NCI-H1436 treated with DMSO at 0.1 percent for 48 hours (cell line): ENCODE results near the gene MYZAP.

Experiments used
- DNase-seq: peaks from one replicate; lab custom pipeline; 2025; lab: John Stamatoyannopoulos, UW

The MYZAP gene

GRCh38 chr15:57591822-57592367, at the start of gene MYZAP:
MYZAP (plus strand) TSS chr15:57591904; CDS start chr15:57592035, 131 bp downstream.
- DNase-seq, result no peak

- no peak for DNase-seq
Observed at GRCh38 chr15:57542505-57542817, 49.2 kb upstream of the MYZAP start.

GRCh38 chr15:57544848-57545480, 46.7 kb upstream of the MYZAP start:
- DNase-seq, result no peak

GRCh38 chr15:57545995-57546394, 45.7 kb upstream of the MYZAP start:
- DNase-seq, result no peak

GRCh38 chr15:57547243-57547755, 44.4 kb upstream of the MYZAP start:
- DNase-seq, result no peak

GRCh38 chr15:57548351-57548750, 43.4 kb upstream of the MYZAP start:
- DNase-seq, result no peak

GRCh38 chr15:57548835-57549234, 42.9 kb upstream of the MYZAP start:
- DNase-seq, result no peak

GRCh38 chr15:57549935-57550334, 41.8 kb upstream of the MYZAP start:
- no peak for DNase-seq

GRCh38 chr15:57550640-57551039, 41.1 kb upstream of the MYZAP start:
- DNase-seq, result no peak

- DNase-seq, result no peak
Observed at GRCh38 chr15:57551715-57552677, 39.7 kb upstream of the MYZAP start.

- DNase-seq, result no peak
Observed at GRCh38 chr15:57552678-57553334, 38.9 kb upstream of the MYZAP start.

GRCh38 chr15:57553526-57553925, 38.2 kb upstream of the MYZAP start:
- no peak for DNase-seq

- no peak for DNase-seq
Observed at GRCh38 chr15:57554063-57554811, 37.5 kb upstream of the MYZAP start.

GRCh38 chr15:57554812-57555179, 36.9 kb upstream of the MYZAP start:
- DNase-seq, result no peak

- DNase-seq, result no peak
Observed at GRCh38 chr15:57555270-57555669, 36.4 kb upstream of the MYZAP start.

- DNase-seq, result no peak
Observed at GRCh38 chr15:57556040-57556439, 35.7 kb upstream of the MYZAP start.

GRCh38 chr15:57557267-57557666, 34.4 kb upstream of the MYZAP start:
- DNase-seq, result no peak

GRCh38 chr15:57557810-57558209, 33.9 kb upstream of the MYZAP start:
- DNase-seq, result no peak

GRCh38 chr15:57559875-57560274, 31.8 kb upstream of the MYZAP start:
- DNase-seq, result no peak

GRCh38 chr15:57561041-57561711, 30.5 kb upstream of the MYZAP start:
- DNase-seq, result no peak

- DNase-seq, result no peak
Observed at GRCh38 chr15:57562196-57562769, 29.4 kb upstream of the MYZAP start.
